Hindlimb muscle (tissue), 1 donor: ENCODE results near the gene MBOAT1. TPM values are rescaled to one million over a fixed set of nuclear protein-coding genes. Genes with fewer than 3 reads are reported as not detected.
"Not testable (repeated sequence)": the region's sequence is repeated elsewhere in the genome, so short reads cannot be mapped to it uniquely, and the experiment has no call there.

Source experiments
- DNase-seq: peaks from one replicate; pipeline ENCODE4 v3.0.0-alpha.2; 2013
- polyA plus RNA-seq: library from polyadenylated mRNA; unstranded; fragments of 120-200 nt; gene quantifications from one replicate; pipeline ENCODE4 v1.2.1, GENCODE V29; 2013; ENCODE audit not compliant: insufficient read length

The MBOAT1 gene, protein sequence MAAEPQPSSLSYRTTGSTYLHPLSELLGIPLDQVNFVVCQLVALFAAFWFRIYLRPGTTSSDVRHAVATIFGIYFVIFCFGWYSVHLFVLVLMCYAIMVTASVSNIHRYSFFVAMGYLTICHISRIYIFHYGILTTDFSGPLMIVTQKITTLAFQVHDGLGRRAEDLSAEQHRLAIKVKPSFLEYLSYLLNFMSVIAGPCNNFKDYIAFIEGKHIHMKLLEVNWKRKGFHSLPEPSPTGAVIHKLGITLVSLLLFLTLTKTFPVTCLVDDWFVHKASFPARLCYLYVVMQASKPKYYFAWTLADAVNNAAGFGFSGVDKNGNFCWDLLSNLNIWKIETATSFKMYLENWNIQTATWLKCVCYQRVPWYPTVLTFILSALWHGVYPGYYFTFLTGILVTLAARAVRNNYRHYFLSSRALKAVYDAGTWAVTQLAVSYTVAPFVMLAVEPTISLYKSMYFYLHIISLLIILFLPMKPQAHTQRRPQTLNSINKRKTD
- polyA plus RNA-seq: 4.6 TPM

GRCh38 chr6:20212392-20213111, at the start of gene MBOAT1:
Gene MBOAT1 (minus strand): TSS chr6:20212469. CDS start chr6:20212234, 235 bp downstream.
- DNase-seq: peak; percentile 92

GRCh38 chr6:20261685-20262084, 49.4 kb upstream of the MBOAT1 start:
- DNase-seq: no peak

DNA sequence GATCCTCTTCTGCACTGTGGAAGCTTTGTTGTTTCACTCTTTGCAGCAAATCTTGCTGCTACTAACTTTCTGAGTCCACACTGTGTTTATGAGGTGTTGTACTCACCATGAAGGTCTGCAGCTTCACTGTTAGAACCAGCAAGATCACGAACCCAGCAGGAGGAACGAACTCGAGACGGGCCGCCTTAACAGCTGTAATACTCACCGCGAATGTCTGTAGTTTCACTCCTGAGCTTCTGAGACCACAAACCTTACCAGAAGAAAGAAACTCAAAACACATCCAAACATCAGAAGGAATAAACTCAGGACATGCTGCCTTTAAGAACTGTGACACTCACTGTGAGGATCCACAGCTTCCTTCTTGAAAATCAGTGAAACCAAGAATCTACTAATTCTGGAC, 48.1 kb upstream of the MBOAT1 start:
- no peak for DNase-seq

DNA sequence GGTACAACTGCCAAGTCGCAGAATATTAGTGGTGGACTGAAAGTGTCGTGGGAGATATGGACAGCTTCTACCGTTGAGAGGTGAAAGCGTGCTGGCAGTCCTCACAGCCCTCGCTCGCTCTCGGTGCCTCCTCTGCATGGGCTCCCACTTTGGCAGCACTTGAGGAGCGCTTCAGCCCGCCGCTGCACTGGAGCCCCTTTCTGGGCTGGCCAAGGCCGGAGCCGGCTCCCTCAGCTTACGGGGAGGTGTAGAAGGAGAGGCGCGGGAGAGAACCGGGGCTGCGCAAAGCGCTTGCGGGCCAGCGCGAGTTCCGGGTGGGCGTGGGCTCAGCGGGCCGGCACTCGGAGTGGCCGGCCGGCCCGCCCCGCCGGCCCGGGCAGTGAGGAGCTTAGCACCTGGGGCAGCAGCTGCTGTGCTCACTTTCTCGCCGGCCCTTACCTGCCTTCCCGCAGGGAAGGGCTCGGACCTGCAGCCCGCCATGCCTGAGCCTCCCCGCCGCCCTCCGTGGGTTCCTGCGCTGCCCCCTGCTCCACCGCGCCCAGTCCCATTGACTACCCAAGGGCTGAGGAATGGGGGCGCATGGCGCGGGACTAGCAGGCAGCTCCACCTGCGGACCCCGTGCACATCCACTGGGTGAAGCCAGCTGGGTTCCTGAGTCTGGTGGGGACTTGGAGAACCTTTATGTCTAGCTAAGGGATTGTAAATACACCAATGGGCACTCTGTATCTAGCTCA, 47.2 kb upstream of the MBOAT1 start:
- DNase-seq: no peak

- no peak for DNase-seq
Measured at GRCh38 chr6:20255428-20255827, 43.2 kb upstream of the MBOAT1 start.

- no peak for DNase-seq
Measured at GRCh38 chr6:20254295-20254694, 42.0 kb upstream of the MBOAT1 start.

DNA sequence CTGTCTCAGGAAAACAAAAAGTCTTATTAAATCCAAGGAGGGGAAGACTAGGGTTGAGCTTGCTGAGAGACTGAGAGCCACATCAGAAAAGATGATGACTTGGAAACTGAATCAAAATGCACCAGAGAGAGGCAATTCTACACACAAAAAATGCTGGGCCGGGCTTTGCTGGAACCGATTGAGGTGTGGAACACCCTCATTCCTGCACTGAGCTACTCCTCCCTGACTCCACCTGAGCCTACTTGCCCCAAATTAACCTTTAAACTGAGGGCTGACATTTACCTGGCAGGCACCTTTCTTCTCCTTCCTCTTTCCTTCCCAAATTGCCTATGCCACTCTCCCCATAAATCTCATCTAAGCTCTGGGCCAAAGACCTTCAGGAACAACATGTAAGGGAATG, 40.8 kb upstream of the MBOAT1 start:
- no peak for DNase-seq

GRCh38 chr6:20252311-20252710, 40.0 kb upstream of the MBOAT1 start:
- no peak for DNase-seq

GRCh38 chr6:20251525-20251924, 39.3 kb upstream of the MBOAT1 start:
- no peak for DNase-seq

GRCh38 chr6:20246125-20246524, 33.9 kb upstream of the MBOAT1 start:
- DNase-seq: no peak

DNA sequence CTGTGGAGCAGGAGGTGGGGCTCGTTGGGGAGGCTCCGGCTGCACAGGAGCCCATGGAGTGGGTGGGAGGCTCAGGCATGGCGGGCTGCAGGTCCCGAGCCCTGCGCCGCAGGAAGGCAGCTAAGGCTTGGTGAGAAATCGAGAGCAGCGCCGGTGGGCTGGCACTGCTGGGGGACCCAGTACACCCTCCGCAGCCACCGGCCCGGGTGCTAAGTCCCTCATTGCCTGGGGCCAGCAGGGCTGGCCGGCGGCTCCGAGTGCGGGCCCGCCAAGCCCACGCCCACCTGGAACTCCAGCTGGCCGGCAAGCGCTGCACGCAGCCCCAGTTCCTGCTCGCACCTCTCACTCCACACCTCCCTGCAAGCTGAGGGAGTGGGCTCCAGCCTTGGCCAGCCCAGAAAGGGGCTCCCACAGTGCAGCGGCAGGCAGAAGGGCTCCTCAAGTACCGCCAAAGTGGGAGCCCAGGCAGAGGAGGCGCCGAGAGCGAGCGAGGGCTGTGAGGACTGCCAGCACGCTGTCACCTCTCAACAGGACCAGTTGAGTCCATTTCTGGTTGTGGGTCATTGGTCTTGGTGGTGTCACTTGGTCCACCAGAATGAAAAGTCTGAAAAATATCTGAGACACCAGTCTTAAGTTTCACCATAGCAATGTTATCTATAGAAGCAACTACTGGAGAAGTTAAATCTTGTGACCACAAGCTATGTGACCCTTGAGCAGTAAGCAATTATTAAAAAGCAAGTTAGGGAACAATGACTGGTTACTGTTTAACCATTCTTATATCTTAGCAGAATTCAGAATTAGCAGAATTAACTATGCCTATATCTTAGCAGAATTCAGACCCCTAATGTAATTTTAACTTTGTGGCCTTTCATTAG, 32.8 kb upstream of the MBOAT1 start:
- not testable (repeated sequence) for DNase-seq

- DNase-seq: no peak
Measured at GRCh38 chr6:20243288-20243687, 31.0 kb upstream of the MBOAT1 start.

DNA sequence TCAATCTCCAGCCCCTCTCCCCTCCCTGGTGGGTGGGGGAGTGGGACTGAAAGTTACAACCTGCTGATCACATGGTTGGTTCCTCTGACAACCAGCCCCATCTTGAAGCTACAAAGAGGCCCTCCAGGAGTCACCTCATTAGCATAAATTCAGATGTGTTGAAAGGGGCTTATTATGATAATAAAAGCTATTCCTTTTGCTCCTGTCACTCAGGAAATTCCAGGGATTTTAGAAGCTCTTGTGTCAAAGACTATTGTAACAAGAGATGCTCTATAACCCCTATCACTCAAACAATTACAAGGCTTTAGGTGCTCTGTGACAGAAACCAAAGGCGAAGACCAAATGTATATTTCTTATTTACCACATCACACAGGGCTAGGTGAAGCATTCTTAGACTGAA, 30.1 kb upstream of the MBOAT1 start:
- no peak for DNase-seq

DNA sequence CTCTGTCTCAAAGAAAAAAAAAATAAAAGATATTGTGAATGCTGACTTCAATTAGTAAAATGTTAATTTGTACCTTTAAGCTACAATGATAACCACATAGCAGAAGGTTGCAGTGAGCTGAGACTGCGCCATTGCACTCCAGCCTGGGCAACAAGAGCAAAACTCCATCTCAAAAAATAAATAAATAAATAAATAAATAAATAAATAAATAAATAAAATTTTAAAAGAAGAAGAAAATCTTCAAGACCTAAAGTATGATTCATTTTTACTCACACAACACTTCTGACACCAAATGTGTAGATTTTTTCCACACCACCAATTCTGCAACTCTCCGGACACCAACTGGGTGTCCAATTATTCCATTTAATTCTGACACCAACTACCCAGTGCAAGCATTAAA, 28.8 kb upstream of the MBOAT1 start:
- no peak for DNase-seq

DNA sequence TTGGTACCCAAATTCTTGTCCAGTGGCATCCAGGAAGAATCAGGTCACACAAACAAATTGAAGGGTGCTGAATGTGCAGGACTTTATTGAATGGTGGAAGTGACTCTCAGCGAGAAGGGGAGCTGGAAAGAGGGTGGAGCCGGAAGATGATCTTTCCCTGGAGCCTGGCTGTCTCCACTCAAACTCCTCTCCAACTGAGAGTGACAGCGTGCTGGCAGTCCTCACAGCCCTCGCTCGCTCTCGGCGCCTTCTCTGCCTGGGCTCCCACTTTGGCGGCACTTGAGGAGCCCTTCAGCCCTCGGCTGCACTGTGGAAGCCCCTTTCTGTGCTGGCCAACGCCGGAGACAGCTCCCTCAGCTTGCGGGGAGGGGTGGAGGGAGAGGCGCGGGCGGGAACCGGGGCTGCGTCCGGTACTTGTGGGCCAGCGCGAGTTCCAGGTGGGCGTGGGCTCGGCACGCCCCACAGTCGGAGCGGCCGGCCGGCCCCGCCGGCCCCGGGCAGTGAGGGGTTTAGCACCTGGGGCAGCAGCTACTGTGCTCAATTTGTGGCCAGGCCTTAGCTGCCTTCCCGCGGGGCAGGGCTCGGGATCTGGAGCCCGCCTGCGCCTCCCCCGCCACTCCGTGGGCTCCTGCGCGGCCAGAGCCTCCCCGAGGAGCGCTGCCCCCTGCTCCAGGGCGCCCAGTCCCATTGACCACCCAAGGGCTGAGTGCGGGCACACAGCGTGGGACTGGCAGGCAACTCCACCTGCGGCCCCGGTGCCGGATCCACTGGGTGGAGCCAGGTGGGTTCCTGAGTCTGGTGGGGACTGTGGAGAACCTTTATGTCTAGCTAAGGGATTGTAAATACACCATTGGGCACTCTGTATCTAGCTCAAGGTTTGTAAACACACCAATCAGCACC, 26.7 kb upstream of the MBOAT1 start:
- DNase-seq: no peak

GRCh38 chr6:20237677-20238460, 25.6 kb upstream of the MBOAT1 start:
- DNase-seq: no peak

GRCh38 chr6:20236909-20237600, 24.8 kb upstream of the MBOAT1 start:
- no peak for DNase-seq

DNA sequence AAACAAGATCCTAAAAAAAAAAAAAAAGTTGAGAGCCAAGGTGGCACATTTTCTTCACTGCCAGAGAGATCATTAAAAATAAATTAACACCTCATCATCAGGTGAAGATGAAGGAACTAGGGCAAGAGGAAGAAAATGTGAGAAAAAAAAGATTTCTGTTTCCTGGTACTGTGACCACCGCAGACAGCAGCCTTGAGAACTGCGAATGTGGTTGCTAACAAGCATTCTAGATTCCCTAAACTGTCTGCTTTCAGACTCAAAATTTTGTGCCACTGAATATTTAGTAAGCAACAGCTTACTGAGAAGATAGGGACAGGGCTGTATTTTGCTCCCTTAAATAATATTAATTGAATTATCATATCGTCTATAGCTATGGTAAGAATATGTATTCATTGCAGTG, 24.1 kb upstream of the MBOAT1 start:
- no peak for DNase-seq

DNA sequence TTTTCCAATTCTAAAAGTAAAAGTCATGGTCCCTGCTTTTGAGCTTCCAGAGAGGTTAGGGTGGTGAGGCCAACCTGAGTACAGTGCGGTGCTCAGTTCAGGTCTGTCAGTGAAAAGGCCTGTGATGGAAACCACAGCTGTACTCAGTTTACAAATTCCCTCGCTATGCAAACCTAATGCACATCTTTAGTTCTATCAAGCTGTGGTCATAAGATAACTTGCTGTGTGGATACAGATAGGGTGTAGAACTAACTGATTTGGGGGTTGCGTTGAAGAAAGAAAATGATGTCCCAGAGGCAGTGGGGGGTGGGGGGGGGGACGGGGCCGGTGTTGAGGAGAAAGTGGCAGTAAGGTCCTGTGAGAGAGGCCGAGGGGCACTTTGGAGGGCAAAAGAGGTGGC, 22.8 kb upstream of the MBOAT1 start:
- DNase-seq: no peak

DNA sequence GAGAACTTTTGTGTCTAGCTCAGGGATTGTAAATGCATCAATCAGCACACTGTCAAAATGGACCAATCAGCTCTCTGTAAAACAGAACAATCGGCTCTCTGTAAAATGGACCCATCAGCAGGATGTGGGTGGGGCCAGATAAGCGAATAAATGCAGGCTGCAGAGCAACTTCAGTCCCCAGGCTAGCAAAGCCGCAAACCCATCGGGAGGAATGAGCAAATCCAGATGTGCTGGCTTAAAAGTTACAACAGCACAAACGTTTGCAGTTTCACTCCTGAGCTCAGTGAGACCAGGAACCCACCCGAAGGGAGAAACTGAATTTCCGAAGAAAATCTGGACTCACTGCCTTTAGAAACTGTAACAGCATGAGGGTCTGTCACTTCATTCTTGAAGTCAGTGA, 21.9 kb upstream of the MBOAT1 start:
- DNase-seq: no peak
